Fibroblast of skin of scalp (primary cell): ENCODE measurements around the gene FARS2. TPM values are rescaled to one million over a fixed set of nuclear protein-coding genes. Genes with fewer than 3 reads are reported as not detected.

ENCODE experiments used
- DNase-seq: peaks from one replicate; pipeline ENCODE4 v3.0.0-alpha.2; 2013
- polyA plus RNA-seq, 2 experiments: library from polyadenylated mRNA; unstranded; fragments of 120-200 nt; gene quantifications; one replicate each; pipeline ENCODE4 v1.2.1, GENCODE V29; 2013; ENCODE audit not compliant: insufficient read length in 2 of 2

The FARS2 gene
- 12.9 TPM for polyA plus RNA-seq (2013, experiment 1 of 2; ENCODE audit: insufficient read length)
- polyA plus RNA-seq (2013, experiment 2 of 2; ENCODE audit: insufficient read length), result 12.2 TPM

DNA sequence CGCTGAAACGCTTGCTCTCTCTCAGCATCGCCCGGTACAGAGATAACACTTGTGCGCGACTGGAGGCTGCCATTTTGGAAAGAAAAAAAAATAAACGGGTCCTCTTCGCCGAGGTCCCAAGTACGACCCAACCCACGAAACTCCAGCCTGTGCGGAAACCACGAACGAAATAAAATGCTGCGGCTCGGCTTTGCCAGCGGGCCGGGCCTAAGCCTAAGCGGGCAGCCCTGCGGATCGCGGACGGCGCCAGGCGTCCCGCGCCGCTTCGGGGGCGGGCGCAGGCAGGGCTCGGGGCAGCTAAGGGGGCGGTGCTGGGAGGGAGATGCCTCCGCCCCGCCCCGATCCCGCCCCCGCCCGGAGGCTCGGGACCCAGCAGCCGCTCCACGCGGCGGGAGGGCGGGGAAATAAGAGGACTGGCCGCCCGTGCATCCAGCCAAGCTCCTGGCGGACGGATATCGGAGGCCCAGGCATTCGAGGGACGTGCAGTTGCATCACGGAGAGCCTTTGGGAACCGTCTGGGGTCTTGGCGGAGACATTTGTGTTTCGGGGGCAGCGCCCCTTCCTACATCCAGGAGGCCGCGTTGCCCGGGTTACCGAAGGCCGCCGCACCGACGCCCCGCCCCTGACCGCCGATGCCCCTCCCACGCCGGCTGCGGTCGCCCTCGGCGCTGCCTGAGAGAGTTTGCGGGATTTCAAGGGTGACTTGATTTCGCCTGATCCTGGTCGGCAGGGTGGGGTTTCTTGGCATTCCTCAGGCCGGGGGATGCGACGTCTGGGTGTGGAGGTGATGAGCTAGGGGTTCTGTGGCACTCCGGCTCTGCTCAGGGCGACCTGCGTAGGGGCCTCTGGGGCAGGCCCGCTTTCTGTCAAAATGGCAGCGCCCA lies at the start of gene FARS2, which contains the start of gene LYRM4:
Gene FARS2, plus strand, starts transcription at position 853 of the 884 bp plus-strand sequence.
Gene LYRM4, minus strand, starts transcription at position 290 of the 884 bp plus-strand sequence. Its CDS starts 217 bp downstream, at position 73.
- peak; percentile 90 for DNase-seq

DNA sequence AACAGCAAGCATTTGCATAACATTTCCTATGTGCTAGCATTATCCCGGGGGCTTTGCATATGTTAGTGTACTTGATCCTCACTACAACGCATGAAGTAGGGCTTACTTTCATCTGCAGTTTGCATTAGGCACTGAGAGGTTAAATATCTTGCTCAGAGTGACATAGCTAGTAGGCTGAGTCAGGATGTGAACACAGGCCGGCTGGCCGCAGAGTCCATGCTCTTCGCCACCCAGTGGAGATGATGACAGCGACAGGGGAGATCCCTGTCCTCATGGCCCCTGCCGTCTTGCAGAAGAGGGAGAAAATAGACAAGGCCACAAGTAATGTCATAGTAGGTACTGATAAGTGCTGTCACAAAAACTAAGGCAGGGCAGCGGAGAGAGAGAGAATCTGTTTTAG lies 47.5 kb upstream of the FARS2 start:
- DNase-seq, result peak; percentile 78

DNA sequence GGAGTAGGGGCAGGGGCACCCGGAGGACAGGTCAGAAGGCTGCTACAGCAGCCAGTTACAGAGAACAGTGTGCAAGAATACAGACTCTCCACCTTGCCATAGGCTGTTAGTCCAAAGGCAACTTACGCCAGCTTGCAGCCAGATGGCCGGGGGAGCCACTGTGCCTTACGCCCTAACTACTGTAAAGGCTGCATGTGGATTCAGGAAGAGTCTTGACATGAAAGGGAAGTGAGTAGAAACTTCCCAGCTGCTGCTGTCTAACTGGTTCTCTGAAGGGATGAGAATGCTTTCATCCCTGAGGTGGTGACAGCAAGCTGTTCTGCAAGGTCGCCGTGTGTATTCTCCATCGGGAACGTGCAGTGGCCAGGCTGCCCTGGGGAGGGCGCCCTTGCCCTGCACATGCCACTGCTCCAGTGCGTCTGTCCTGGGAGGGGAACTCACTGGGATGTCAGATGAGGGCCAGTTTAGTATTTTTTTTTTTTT lies 46.7 kb upstream of the FARS2 start:
- peak; percentile 46 for DNase-seq

DNA sequence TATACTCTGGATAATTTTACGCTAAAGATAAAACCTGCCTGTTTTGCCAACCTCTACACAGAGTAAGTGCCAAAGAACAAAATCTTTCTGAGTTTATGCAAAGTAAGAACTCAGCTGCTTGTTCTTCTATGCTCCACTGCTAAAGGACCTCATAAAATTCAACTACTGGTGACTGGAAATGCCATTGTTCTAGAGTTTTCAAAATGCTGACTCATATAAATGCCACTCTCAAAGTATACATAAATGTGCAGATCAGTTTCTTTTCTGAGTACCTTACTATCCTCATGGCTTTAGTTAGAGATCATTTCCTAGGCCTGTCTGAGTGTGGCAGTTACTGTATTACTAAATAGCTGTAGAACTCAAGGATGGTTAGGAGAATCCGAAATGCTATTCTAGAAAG lies 46.2 kb upstream of the FARS2 start:
- peak; percentile 30 for DNase-seq

DNA sequence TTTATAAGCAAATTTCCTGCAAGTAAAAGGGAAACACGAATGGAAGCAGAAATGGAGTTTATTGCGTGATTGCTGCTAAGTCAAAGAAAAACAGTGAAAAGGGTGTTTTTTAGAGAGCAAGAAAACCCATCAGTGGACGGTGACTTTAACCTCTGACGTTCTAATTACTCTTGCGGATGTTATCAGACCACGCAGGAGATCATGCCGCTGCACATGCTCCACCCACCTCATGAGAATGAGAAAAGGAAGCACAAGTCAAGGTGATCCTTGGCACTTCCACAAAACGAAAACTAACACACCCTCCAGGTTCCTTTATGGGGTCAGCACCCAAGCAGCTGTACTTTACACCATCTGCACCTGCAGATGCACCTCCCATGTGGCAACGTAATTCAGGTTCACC lies 45.5 kb upstream of the FARS2 start:
- no peak for DNase-seq

DNA sequence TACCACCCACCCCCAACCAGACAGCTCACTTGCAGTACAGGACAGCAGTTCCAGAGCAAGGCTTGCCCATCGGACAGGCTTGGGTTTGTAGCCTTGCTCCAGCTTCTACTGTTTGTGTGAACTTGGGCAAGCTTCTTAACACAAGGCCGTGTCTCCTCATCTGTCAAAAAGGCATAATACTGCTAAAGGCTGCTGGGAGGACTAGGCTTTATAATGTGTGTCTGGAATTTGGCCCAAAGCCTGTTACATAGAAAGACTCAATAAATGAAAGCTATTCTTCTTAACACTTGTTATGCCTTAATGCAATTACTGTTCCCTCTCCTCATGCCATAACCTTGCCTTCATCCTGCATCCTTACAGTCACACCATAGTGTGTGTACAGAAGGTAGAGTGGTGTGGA lies 44.0 kb upstream of the FARS2 start:
- DNase-seq, result no peak

DNA sequence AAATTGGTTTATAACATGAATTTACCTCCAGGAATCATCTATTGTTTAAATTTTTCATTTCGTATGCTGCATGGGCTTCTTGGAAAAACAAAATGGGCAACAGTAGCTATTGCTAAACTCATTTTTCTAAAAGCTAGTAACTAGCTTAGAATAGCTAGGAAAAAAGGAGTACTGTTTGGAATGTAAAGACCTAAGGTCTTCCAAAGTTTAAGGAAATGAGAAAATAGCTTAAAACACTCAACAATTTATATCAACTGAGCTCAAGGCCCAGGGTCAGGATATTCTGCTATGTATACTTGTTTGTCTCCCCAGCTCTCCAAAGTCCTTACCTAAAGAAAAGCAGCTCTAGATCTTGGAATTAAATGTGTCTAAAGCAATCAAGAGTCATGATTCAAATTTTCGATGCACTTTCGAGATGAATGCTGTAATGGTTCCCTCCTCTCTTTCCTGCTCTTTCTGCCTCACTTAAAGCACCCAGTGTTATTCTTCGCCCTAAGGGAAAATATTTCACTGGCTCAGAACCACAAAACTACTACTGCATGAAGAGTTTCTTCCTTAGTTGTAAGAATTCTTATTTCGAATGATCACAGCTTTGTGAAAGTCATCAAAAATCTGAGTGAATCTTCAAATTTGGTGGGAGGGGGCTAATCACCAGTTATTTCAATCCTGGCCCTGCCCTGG lies 42.2 kb upstream of the FARS2 start:
- no peak for DNase-seq

DNA sequence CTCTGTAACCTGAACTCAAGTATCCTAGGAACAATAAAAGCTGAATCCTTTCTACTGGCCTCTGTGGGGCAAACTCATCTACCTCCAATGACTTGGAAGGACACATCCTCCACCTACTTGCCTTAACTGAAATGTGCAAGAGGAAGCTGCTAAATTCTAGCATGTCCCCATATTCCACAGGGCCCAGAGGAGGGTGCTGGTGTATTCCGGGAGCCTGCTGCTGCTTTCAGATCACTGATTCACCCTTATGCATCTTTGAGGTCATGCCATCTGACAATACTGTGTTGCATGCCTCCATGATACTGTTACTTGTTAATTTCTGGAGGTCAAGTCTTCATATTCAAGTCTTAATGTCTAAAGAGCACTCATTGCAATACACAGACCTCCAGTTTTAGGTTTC lies 40.9 kb upstream of the FARS2 start:
- DNase-seq, result no peak

DNA sequence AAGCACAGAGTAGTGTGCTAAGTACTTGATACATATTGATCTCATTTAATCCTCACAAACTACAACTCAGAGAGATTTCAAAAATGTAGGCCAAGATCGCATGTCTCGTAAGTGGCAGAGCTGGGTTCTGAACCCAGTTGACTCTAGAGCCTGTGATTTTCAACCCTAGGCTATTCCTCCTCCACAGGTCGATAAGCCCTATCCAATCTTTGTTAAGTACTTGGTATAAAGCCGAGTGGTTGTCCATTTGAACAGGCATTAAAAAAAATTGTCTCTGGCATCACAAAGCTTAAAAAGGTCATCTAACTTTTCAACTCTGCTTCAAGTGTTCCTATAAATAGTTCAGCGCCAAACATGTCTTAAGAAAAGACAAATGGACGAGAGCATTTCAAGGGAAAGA lies 38.0 kb upstream of the FARS2 start:
- DNase-seq, result no peak

DNA sequence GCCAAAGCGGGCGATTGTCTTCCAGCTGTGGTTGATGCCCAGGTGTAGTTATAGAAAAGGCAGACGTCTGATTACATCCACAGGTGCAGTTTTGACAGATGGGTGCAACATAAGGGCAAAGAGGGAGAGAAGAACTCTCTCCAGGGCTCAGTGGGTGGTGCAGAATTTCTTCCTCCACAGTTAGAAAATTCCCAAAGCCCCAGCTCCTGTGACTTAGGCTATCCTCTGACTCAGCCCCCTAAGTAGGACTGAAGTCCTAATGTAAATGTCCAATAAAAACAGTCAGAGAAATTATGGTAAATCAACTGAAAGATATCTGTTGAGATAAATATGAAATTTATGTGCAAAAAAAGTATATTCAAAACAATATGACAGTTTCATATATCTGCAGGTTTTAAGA lies 32.0 kb upstream of the FARS2 start:
- DNase-seq, result no peak

DNA sequence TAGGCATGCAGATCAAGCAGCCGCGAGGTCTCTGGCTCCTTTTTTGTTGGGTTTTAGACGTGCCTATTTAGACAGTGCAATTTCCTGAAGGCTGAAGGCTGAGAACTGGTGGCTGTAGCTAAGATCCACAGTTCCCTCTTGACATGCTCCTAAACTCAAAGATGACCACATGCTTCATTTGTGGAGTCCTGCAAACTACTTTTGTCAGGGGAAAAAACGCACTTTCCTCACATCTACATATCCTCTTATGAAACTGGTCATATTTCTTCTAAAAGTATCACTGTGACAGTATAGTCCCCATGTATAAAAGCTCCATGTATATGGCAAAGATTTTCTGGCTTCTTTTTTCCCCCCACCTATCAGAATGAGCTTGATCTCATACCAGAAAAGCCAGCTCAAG lies 31.2 kb upstream of the FARS2 start:
- DNase-seq, result no peak

DNA sequence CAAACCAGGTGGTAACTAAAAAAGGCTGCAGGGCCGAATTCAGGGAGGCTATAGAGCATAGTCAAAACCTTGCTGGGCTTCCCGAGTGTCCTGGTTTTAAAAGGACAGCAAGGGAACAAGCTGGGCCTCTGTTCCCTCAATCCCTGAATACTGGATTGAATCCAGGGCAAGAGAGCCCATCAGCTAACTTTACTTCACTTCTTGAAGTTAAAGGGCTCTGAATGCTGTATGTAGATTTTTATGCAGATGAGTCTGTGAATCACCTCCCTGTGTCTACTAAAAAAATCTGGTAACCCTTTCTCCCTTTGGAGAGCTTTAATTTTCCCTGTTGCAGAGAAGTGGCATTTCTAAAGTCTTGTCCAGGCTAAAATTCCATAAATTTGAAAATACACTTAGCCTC lies 30.0 kb upstream of the FARS2 start:
- no peak for DNase-seq

DNA sequence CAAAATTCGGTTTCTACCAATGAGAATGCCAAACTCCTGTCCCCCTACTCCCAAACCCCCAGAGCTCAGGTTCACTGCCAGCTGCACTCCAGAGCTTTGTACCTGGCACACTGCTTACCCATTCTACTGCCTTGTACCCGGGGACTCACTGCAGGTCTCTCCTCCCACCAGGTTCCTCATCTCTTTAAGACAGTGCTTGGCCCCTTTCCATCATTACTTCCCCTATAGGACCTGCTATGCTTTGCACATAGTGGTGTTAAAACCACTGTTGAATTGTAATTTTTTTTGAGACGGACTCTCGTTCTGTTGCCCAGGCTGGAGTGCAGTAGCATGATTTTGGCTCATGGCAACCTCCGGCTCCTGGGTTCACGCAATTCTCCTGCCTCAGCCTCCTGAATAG lies 26.4 kb upstream of the FARS2 start:
- no peak for DNase-seq

DNA sequence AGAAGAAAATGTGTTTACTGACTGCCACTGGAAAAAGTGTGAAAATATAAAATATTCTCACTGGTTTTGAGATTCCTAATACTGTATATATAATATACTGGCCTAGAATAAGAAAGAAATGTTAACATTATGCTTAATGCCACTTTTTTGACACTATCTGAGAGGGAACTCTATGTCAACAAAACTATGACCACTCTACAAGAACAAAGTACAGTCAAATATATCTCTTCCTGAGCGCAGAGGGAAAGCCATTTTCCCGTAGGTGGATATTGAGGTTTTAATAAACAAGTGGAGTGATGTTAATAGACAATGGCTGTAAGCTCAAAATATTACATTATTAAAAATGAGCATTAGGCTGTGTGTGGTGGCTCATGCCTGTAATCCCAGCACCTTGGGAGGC lies 25.5 kb upstream of the FARS2 start:
- no peak for DNase-seq

DNA sequence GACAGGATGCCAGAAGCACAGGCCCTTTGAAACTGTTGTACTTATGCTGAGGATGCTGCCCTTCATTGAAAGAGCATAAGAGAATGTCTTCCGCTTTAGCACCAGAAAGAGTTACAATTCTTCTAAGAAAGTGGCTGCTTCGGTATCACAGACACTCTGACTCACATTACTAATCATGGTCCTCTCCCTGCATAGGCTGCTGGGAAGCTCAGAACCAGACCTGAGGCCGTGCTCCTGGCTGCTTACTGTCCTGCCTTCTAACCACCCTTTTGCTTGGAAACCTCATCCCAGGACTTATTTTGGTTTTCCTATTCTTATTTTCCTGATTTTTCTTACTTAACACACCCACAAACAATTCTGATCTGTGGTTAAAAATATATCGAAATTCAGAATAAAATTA lies 23.5 kb upstream of the FARS2 start:
- DNase-seq, result no peak

DNA sequence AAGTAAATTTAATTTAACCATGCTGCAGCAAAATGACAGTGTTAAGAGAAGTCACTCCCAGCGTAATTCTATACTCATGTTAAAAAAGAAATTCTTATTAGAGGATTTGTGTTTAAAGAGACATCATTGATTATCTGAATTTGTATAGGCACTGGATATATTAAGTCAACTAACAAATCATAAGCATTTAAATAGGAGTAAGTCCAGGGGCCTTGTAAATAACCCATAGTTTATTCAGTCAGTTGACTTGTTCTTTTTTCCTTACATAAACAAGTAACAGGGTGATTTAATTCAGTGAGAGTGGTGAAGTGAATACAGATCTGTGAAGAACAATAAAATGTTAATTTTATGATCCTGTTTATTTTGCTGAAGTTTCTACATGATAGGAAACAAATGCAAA lies 23.0 kb upstream of the FARS2 start:
- DNase-seq, result no peak

DNA sequence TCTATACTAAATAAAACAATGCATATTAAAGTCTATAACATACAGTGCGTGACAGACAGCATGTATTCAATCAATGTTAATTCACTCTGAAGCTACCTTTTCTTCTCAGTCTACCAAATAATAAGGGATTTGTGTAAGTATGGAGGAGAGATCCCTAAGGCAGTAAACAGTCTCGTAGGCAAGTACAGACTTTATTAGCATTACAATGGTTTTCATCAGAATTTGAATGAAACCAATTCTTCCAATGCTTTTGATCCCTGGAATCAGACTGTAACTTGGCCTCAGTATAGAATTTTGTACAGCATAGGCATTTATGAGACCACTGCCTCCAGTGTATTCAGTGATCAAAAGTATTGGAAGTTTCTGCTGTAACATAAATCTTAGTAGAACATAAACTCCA lies 20.1 kb upstream of the FARS2 start:
- DNase-seq, result no peak

DNA sequence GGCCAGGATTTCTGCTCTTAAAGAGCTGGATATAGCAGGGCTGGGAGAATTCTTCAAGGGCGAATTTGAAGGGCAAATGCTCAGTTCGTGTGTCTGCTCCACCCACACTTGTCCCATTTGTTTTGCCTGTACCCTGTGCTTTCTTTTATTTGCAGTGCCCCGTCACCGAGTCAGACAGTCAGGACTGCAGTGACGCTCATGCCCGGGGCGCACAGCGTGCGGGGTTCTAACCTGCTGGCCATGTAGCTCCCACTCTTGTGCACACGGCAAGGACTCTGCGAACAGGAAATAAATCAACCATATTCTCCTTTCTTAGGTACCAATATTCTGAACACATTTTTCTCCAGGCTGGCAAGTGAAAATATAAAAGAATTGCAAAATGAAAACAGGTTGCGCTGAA lies 18.2 kb upstream of the FARS2 start:
- no peak for DNase-seq

DNA sequence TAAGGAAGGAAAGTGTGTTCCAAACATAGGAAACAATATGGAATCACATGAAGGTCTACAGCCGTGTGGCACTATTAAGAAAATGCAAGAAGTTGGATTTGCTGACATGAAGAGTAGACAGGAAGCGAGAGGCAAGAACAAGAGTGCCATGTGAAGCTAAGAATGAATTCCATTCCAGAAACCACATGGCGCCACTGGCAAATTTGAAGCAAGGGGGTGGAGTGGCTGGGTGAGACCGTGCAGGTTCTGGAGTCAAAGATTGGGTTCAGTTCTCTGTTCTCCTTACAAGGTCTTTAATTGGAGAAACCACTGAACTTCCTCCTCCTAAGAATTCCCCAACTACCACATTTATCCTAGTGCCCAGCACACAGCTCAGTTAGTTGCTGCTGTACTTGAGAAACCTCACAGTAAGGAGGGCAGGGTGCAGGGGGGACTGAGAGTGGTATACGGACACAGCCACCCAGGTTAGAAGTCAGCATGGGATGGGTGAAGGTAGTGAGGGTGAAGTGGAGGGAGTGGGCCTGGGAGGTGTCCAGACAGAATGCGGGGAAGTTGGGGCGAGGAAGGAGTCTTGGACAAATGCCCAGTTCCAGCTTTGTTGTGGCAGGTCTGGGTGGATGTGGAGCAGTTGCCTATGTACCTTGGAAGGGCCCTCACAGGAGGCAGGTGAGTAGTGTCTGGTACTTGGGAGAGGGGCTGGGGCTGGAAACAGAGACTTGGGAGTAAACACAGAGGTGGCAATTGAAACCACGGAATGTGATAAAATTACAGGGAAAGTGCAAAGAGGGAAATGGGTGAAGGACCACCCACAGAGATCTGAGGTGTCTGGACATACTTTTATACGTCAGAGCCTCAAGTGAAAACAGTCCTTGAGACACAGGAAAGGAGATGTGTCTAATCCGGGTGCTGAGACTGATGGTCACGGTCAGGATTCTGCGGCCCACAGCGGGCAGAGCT lies 14.9 kb upstream of the FARS2 start:
- peak; percentile 16 for DNase-seq

DNA sequence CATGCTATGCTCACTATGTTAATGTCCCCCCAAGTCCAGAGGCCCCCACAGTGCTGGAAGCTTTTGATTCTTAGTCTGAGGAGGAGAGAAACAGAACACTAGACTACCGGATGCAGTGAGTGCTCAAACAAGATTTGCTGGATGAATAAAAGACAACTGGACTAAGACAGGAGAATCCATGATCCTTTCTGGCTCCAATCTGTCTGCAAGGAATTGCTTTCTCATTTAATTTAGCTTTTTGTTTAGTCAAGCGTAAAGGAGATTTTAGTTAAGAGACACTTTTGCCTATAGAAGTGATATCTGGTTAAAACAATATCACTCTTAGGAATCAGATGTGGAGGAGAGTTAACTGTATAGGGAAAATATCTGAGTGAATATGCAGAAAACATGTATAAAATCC lies 14.1 kb upstream of the FARS2 start:
- DNase-seq, result no peak

DNA sequence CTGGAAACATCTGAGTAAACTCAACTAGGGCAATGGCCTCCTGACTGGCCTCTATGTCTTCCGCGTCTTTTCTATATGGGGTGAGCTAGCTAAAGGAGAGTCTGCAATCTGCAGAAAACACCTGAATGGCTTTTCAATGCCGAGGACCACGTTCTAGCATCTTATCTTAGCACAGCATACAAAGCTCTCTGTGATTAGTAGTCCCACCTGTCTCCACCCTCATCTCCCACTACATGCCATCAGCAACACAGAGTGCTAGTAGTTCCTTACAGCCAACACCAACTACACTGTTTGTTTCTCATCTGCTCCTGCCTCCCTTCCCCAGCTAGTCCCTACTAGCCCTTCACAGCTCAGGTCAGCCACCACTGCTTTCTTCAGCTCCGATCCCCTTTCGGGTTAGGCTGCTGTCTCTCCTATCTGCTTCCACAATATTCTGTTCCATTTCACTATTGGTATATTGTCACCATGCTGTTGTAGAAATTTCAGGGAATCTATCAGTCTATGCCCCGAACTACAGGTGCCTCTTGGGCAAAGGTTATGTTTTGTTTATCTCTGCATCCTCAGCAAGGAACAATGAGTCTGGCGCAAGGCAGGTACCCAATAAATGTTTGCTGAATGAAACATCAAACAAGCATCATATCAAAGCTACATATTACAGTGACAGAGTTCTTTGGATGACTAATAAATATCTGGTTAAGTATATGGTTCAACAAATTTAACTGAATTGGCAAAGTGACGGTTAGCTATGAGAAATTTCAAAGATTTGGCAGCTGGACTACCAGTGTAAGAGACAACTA lies 12.8 kb upstream of the FARS2 start:
- DNase-seq, result no peak
